Activated CD8-positive, alpha-beta memory T cell treated with anti-CD3 and anti-CD28 coated beads, Interleukin-2, amount 50 U/mL, for 24 hours (primary cell): Measurements from ENCODE around the gene DIO2.

Experiments used
- DNase-seq: peaks from one replicate; pipeline ENCODE4 v3.0.0-alpha.2; 2020; ENCODE audit errors: extremely low read depth

DIO2 gene

GRCh38 chr14:80211153-80212022 lies at the start of gene DIO2:
Gene DIO2 (minus strand): TSS chr14:80211504. CDS start chr14:80211472, 32 bp downstream.
- no peak for DNase-seq

- DNase-seq, result no peak
These were observed 49.3 kb upstream of the DIO2 start for GRCh38 chr14:80260645-80261044.

- DNase-seq, result no peak
These were observed 28.3 kb upstream of the DIO2 start for GRCh38 chr14:80239631-80240030.

GRCh38 chr14:80237143-80237542 lies 25.8 kb upstream of the DIO2 start:
- DNase-seq, result no peak

- no peak for DNase-seq
These were observed 22.3 kb upstream of the DIO2 start for GRCh38 chr14:80233470-80234089.

GRCh38 chr14:80231702-80232101 lies 20.4 kb upstream of the DIO2 start:
- no peak for DNase-seq

GRCh38 chr14:80223696-80224465 lies 12.6 kb upstream of the DIO2 start:
- DNase-seq, result no peak

GRCh38 chr14:80216818-80217217 lies 5.5 kb upstream of the DIO2 start:
- no peak for DNase-seq

- no peak for DNase-seq
These were observed 4.7 kb upstream of the DIO2 start for GRCh38 chr14:80215756-80216581.

- DNase-seq, result no peak
These were observed 3.8 kb upstream of the DIO2 start for GRCh38 chr14:80215081-80215480.

- DNase-seq, result no peak
These were observed 2.3 kb upstream of the DIO2 start for GRCh38 chr14:80213602-80214001.

- no peak for DNase-seq
These were observed 706 bp upstream of the DIO2 start for GRCh38 chr14:80212023-80212397.

GRCh38 chr14:80208461-80208860 lies 2.8 kb downstream of the DIO2 start:
- DNase-seq, result no peak

- no peak for DNase-seq
These were observed 4.8 kb downstream of the DIO2 start for GRCh38 chr14:80206351-80207080.

GRCh38 chr14:80202888-80203562 lies 8.3 kb downstream of the DIO2 start:
- no peak for DNase-seq

GRCh38 chr14:80200093-80200492 lies 11.2 kb downstream of the DIO2 start:
- no peak for DNase-seq

- no peak for DNase-seq
These were observed 22.7 kb downstream of the DIO2 start for GRCh38 chr14:80188571-80188970.

GRCh38 chr14:80186301-80186800 lies 25.0 kb downstream of the DIO2 start:
- DNase-seq, result no peak

- no peak for DNase-seq
These were observed 34.4 kb downstream of the DIO2 start for GRCh38 chr14:80176893-80177292.

- DNase-seq, result no peak
These were observed 38.8 kb downstream of the DIO2 start for GRCh38 chr14:80172375-80173051.
